GM18861 (cell line): Measurements from ENCODE around the gene ACOT11.

Experiments used
- ATAC-seq: cut with Tn5 transposase; IDR thresholded peaks from one replicate; pipeline ENCODE4 v1.9.1; 2021; ENCODE audit not compliant: unreplicated experiment

ACOT11 gene

GRCh38 chr1:54640863-54641836 is 93.1 kb downstream of the ACOT11 start, which contains the start of gene MROH7:
TSS of gene MROH7 (plus strand) at chr1:54641786. CDS start at chr1:54652927, 11,141 bp downstream.
- no peak for ATAC-seq

GRCh38 chr1:54643736-54644135 is 95.7 kb downstream of the ACOT11 start:
- no peak for ATAC-seq

GRCh38 chr1:54645806-54646676 is 98.0 kb downstream of the ACOT11 start:
- no peak for ATAC-seq

GRCh38 chr1:54649130-54649898 is 101.3 kb downstream of the ACOT11 start:
- no peak for ATAC-seq

GRCh38 chr1:54649921-54650320 is 101.9 kb downstream of the ACOT11 start:
- no peak for ATAC-seq

GRCh38 chr1:54650417-54650816 is 102.4 kb downstream of the ACOT11 start:
- ATAC-seq, result no peak

GRCh38 chr1:54651608-54652007 is 103.6 kb downstream of the ACOT11 start:
- ATAC-seq, result no peak

GRCh38 chr1:54652168-54652567 is 104.1 kb downstream of the ACOT11 start:
- no peak for ATAC-seq

GRCh38 chr1:54653036-54653435 is 105.0 kb downstream of the ACOT11 start:
- ATAC-seq, result no peak

- no peak for ATAC-seq
Measured at GRCh38 chr1:54658164-54658913, 110.3 kb downstream of the ACOT11 start.
